ENCODE measurements around the gene SLC22A23.

Gene SLC22A23

DNA sequence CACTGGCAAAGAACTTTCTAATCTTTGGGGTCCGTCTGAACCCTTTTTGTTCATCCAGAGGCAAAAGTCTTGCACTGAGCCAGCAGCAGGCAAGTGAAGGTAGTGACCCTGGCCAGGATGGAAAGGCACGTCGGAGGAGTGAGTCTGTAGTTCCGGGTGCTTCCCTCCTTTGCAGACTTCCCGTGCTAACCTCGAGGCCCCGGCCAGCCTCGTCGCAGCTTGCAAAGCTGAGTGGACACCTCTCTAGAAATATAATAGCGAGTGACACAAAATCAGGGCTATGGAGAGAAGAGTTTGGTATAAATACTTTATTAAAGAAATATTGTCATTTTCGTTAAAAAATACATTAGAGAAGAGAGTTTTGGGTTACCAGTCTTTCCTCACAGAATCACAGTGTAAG lies 188.2 kb downstream of the SLC22A23 start:
- TF ChIP-seq, protein P1, sequence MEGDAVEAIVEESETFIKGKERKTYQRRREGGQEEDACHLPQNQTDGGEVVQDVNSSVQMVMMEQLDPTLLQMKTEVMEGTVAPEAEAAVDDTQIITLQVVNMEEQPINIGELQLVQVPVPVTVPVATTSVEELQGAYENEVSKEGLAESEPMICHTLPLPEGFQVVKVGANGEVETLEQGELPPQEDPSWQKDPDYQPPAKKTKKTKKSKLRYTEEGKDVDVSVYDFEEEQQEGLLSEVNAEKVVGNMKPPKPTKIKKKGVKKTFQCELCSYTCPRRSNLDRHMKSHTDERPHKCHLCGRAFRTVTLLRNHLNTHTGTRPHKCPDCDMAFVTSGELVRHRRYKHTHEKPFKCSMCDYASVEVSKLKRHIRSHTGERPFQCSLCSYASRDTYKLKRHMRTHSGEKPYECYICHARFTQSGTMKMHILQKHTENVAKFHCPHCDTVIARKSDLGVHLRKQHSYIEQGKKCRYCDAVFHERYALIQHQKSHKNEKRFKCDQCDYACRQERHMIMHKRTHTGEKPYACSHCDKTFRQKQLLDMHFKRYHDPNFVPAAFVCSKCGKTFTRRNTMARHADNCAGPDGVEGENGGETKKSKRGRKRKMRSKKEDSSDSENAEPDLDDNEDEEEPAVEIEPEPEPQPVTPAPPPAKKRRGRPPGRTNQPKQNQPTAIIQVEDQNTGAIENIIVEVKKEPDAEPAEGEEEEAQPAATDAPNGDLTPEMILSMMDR (conservative IDR thresholded peaks at IDR 0.05) = no peak
- no peak overlapping the region for H3K27ac ChIP-seq

DNA sequence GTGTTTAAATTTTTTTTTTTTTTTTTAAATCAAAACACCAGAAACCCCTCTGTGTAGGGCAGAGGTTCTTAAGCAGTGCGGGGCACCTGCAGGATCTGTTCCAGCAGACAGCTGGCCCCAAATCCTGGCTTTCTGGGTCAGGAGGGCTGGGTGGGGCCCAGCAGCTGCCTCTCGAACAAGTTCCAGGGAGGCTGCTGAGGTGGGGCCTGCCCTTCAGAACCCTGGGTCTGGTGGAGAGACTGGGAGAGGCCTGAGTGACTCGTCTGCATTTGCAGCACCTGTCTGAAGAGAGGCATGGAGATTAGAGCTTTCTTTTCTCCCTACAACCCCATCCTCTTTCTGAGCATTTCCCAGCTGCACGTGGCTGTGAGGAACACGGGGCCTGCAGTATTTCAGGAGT lies 189.7 kb downstream of the SLC22A23 start:
- TF ChIP-seq, protein P1 (conservative IDR thresholded peaks at IDR 0.05) = no peak
- H3K27ac ChIP-seq = no peak overlapping the region

DNA sequence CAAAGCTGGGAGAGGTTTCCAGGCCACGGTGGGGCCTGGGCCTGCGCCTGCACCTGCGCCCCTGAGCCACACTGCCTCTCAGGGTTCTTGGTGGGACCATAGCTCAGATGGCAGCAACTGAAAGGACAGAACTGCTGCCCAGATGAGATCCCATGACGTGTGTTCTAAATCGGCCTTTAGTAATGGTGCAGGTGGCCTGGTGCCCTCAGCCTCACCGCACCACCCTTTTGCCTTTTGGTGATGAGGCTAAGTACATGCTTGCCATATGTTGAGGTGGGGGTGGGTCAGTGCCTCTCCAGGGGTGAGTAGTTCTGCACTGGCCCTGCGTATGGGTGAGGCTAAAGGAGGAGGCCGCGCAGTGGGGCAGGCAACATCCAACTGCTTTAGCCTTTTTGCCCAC lies 190.7 kb downstream of the SLC22A23 start:
- TF ChIP-seq, protein P1 (conservative IDR thresholded peaks at IDR 0.05) = no peak
- no peak overlapping the region for H3K27ac ChIP-seq

DNA sequence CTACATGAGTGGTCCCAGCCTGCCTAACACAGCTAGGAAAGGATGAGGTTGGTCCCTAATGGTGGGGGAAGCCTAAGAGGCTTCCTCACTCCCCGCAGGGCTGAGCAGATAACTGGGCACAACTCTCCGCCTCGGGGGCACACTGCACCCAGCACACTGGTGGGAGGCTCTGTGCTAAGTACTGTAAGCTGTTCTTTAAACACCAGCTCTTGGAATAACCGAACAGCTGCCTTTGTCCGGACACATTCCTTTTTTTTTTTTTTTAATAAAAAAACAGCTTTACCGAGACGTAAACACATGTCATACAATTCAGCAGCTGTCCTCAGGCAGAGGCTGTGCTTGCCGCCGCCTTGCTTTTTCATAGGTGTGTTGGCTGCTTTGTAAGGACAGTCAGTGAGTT lies 191.2 kb downstream of the SLC22A23 start:
- no peak overlapping the region for H3K27ac ChIP-seq
- TF ChIP-seq, protein P1 (conservative IDR thresholded peaks at IDR 0.05) = no peak

DNA sequence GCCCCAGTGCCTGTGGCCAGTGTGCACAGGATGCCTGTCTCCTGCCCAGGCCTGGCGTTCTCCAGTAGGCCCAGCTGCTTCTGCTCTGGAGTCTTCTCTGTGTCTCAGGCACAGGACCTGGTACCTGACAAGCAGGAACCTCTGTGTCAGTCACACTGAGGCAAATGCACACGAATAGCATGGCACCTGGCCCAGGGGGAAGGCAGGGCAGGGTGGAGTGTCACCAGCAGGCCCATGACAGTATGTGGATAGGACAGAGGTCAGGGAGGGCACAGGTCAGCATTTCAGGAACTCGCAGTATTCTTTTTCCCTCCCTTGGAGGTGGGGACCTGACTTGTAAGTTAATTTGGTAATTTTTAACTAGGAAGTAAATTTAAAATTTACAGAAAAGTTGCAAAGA lies 192.5 kb downstream of the SLC22A23 start:
- H3K27ac ChIP-seq = no peak overlapping the region
- TF ChIP-seq, protein P1 (conservative IDR thresholded peaks at IDR 0.05) = no peak

DNA sequence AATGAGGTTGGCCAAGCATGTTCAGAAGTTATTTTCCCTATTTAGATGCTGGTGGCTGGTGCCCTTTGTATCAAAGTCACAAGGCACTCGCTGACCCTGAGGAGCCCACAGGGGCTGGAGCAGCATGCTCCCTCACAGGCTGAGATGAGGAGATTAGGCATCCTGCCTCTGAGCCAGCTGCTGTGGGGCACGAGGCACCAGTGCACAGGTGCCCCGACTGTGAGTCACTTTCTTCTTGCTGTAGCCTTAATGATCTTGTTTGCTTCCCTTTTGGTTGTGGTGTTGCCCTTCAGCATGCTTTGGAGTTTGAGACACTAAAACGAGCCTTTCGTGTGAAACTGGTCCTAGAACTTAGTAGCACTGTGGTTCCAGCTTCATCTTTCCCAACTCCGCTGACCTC lies 193.8 kb downstream of the SLC22A23 start:
- H3K27ac ChIP-seq = no peak overlapping the region
- TF ChIP-seq, protein P1 (conservative IDR thresholded peaks at IDR 0.05) = no peak

DNA sequence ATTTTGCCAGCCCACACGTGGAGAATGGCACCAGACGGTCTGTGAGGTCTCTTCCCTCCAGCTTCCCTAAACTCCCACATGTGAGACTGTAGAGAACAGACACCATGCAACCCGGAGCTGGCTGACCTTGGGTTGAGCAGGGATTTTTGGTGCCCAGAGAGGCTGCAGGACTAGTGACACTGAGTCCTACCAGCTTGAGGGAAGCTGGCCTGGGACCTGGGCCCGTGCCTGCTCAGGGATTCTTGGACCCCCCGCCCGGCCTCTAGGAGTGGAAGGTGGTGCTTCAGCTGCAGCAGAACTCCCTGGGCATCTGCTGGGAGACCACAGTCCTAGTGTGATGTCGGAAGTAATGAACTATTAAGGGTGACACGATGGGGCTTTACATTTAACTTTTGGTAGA lies 194.9 kb downstream of the SLC22A23 start:
- TF ChIP-seq, protein P1 (conservative IDR thresholded peaks at IDR 0.05) = no peak
- H3K27ac ChIP-seq = no peak overlapping the region

DNA sequence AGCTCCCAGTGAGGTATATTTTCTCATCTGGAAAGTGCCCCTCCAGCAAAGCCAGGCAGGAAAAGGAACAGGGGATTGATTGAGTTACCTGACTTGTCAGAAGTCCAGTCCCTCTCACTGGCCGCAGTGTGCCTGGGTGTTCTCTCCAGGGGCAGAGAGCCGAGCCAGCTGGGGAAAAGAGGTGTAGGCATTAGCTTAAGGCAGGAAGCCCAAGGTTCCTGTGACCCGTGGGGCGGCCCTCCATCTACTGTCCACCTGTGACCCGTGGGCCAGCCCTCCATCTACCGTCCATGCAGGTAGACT lies 195.4 kb downstream of the SLC22A23 start:
- TF ChIP-seq, protein P1 (conservative IDR thresholded peaks at IDR 0.05) = no peak
- no peak overlapping the region for H3K27ac ChIP-seq
